GM18526 (cell line): ENCODE data around the gene PSMB3.

Experiments
- POLR2A ChIP-seq: IDR thresholded peaks from 3 replicates; pipeline ENCODE4 v1.6.1; 2011; ENCODE audit not compliant: insufficient read length; ENCODE audit errors: extremely low read depth

PSMB3 gene

DNA sequence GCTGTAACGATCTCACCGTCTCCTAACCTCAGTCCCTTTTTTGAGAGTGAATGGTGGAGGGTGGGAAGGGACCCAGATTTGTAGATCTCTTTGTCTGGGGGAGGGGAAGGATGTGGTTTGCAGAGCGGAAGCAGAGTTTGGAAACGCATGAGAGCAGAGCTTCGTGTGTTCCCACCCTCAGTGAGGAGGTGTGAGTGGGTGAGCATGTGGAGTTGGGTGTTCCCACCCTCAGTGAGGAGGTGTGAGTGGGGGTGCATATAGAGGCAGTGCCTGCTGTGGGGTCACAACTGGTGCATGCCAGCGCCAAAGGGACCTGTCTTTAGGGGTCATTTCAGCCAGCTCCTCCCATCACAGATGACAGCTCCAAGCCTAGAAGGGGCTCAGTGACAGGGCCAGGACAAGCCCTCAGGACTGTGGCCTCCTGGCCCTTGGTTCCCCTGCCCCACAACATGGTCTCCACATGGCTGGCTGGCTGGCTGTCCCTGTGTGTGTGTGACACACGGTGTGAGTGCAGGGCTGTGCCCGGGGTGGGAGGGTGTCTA is 24.2 kb upstream of the PSMB3 start:
- TF ChIP-seq POLR2A, result peak; percentile 13

DNA sequence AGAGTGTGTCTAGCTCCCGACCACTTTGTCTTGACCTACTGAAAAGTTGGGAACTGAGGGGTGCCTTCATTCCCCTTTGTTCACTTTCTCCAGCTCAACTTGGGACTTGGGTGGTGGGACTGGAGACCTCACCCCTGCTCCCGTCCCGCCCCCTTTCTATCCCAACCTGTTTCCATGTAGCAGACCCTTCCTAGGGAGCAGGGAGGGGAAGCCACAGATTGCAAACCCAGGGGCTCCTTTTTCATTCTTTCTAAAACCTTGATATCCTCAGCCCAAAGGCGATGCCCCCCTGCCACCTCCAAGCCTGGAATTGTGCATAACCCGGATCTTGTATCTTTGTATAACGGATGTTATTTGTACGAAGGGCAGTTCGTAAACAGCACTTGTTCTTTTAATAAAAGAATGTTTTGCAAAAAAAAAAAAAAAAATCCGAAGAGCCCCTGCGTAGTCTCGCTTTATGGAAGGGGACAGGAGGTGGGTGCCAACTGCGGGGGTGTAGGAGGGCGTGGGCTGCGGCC is 23.1 kb upstream of the PSMB3 start:
- no peak for TF ChIP-seq POLR2A

DNA sequence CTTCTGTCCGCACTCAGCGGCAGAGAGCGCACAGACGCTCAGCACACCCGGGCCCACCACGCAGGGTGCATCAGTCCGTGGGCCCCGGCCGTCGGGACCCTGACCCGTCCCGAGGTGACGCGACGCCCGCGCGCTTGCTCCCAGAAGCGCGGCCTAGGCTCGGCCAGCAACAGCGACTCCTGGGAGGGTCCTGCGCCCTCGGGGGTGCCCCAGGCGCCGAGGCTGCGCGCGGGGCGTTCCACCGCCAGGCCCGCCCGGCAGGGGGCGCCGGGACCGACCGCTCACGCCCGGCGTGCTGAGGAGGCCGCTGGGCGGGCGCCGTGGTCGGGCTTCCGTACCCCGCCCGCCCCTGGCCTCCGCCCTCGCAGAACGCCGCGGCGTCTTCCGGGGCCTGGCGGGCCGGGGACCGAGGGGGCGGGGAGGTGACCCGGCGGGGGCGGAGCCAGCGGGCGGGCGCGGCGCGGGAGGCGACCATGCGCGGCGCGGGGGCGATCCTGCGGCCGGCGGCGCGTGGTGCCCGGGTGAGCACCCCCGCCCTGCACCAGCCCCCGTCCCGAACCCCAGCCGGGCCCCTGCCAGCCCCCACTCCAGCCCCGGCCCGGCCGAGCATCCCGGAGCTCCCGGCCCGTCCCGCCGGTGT is 22.5 kb upstream of the PSMB3 start, which contains the start of gene CISD3:
Gene CISD3, plus strand, starts transcription at position 456 of the 640 bp plus-strand sequence. Its CDS starts 18 bp downstream, at position 474.
- no peak for TF ChIP-seq POLR2A

DNA sequence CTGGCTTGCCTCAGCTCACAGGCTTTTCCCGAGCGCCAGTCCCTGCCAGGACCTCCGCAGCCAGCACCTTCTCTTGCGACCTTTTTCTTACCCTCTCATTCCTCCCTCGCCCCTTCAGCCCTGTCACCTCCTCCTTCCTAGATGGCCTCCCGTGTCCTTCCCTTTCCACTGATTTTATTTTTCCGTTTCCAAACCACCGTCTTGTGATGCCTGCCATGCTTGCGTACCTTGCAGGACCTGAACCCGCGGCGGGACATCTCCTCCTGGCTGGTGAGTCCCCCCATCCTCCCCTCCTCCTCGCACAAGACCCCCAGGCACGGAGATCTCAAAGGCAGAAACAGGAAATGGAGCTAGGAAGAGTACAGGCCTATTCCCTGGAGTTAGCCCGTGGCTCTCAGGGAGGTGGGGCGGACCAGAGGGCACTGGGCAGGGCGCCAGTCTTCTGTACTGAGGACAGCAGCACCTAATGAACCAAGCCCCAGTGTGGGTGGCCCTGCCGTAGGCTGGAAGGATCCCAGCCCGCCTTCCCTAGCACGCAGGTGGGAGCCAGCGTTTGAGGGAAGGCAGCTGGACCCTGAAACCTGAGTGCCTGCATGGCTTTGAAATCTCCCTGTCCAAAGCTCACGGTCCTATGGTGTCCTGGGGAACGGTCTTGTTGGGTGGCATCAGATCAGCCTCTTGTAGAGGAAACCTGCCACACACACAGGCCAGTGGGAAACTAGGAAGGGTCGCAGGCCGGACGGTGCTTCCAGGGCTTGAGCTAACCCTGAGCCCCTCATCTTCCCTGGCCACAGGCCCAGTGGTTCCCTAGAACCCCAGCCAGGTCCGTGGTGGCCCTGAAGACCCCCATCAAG is 21.8 kb upstream of the PSMB3 start:
- TF ChIP-seq POLR2A, result no peak

DNA sequence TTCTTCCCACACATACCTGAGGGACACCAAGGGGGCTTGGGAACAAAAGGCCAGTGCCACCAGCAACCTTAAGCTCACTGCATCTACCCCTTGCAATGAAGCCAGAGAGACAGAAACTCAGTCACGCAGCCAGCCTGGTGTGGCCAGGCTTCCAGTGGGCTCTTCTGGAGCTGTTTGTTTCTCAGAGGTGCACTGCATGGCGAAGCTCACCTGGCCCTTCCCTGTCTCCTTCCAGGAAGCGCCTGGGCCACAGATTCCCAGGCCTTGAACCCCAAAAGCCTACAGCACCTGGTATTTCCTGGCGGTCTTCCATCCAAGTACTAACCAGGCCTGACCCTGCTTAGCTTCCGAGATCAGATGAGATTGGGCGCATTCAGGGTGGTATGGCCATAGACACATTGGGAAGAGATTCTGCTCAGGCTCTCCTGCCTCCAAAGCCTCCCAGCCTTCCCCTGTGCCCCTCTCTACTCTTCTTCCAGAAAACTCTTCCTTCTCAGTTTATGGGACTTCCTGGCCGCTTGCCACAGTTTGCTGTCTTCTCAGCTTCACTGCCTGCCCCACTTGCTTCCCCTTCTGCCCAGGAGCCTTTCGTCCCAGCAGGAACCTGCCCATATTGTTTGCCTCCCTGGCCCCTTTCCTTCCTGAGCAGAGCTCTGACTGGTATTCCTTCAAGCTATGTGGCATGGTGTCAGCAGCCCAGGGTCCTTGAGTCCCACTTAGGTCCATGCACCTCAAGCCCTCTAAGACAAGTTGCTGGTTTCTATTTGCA is 20.8 kb upstream of the PSMB3 start:
- TF ChIP-seq POLR2A, result no peak

DNA sequence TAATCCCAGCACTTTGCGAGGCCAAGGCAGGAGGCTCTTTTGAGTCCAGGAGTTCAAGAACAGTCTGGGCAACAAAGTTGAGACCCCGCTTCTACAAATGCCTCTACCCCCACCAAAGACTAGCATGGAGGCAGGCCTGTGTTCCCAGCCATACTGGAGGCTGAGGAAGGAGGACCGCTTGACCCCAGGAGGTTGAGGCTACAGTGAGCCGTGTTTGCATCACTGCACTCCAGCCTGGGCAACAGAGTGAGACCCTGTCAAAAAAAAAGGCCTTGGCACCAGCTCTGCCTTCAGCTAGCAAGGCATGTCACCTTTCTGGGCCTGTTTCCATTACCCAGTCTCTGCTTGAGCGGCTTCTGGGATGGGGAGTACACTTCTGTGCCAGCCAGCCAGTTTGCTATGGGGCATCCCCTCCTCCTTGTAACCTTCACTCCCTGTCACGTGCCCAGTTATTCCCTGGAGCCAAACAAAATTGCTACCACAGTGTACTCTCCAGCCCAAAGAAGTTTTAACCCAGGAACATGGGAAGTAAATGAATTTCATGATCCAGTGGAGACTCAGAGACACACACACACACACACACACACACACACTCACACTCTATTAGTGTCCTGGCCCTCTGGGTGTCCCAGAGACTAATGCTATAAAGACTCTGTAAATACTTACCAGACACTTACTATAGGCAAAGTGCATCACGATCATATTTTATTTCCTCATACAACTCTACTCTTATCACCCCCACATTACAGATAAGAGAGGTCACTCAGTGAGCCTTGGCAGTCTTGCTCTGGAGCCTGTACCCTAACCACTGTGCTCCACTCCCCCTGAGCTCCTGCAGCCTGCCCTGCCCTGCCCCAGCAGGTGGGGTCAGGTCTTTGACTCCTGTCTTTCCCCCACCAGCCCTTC is 19.9 kb upstream of the PSMB3 start:
- TF ChIP-seq POLR2A, result no peak

DNA sequence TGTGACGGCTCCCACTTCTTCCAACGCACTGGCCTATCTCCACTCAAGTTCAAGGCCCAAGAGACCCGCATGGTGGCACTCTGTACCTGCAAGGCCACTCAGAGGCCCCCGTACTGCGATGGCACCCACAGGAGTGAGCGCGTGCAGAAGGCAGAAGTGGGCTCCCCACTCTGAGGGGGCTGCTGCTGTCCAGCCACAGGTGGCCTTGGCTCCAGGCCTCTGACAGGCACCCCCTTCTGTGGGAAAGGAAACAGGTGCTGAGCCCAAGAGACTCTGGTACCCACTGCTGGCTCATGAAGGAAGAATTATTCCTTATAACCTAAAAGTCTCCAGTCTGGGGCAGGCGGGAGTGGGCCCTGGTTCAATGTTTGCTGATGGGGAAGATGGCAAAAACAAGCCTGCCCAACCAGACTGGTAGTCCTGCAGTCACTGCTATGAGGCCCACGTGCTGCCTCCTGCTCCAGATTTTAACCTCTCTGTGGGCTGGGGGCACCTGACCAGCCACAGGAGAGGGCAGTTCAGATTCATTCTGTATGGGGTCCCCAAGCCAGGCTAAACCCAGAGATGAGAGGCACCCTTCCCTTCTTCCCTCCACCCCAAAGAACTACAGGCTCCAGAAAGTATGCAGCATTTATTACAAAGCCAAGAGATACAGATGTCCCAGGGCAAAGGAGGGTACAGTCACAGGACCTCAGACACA is 19.1 kb upstream of the PSMB3 start:
- TF ChIP-seq POLR2A, result no peak

DNA sequence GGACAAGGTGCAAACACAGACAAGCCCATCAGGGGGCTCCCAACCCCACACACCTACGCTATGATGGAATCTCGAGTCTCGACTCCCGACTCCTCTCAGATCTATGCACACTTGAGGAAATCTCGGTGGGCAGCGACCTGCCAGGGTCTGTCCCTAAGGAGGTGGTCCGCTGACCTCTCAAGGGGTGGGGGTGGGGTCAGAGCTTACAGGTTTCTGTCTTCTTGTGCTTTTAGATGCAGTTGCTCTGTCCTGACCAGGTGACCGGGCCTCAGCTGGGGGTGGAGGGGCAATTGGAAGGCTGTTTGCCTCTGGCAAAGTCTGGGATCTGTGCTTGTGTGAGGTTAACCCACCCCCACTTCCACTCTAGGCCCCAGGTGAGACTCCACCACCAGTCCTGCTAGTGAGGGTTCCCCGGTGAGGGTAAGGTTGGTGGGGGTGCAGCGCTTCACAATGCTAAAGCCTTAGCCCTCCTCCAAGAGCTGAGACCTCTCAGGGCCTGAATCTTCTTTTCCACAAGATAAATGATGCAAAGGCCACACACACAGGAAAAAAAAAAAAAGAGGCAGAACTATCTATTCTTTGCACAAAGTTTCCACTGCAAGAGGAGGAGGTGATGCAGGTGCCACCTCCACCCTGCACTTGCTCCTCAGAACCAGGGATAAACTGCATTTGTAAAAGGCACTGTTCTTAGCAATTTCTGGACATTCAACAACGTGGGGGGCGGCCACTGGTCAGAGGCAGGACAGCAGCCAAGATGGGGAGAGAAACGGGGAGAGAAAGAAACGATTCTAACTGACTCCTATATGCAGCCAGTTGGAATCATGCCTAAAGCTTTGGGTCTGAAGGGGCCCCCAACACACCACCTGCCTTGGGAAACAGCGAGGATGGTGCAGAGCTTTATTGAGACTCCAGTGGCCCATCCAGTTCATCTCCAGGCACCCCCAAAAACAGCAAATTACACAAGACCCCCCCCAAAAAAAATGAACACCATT is 18.3 kb upstream of the PSMB3 start:
- no peak for TF ChIP-seq POLR2A

DNA sequence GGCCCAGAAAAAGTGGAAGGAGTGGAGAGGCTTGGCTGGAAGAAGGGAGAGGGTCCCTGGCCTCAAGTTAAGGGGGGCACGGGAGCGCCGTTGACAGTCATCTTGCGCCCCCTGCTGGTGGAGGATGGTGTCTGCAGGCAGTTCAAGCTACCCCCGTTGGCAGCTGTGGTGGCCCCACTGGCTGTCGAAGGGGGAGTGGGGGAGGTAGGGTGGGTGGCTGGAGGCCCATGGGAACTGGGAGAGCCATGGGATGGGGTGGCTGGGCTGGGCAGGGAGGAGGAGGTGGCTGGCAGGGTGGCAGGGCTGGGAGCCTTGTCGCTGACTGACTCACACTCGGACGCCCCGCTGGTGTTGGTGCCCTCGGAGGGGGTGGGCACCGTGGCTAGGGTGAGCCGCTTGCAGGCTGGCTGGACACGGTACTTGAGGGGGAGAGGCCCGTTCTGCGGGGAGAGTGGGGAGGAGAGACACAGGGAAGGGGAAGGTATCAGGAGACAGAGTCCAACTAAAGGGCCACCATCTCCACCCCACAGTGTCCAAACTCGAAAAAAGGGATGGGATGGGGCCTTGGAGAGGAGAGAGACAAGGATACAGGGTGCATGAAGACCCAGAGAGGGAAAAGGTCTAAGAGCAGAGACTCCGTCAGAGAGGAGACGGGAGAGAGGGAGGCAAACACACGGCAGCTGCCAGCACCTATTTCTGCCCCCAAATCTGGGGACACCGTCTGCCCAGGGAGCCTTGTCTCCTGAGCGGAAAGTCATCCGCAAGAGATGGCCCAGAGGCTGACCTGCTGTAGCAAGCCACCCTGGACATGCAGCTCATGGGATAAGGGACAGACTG is 17.2 kb upstream of the PSMB3 start:
- TF ChIP-seq POLR2A, result no peak

DNA sequence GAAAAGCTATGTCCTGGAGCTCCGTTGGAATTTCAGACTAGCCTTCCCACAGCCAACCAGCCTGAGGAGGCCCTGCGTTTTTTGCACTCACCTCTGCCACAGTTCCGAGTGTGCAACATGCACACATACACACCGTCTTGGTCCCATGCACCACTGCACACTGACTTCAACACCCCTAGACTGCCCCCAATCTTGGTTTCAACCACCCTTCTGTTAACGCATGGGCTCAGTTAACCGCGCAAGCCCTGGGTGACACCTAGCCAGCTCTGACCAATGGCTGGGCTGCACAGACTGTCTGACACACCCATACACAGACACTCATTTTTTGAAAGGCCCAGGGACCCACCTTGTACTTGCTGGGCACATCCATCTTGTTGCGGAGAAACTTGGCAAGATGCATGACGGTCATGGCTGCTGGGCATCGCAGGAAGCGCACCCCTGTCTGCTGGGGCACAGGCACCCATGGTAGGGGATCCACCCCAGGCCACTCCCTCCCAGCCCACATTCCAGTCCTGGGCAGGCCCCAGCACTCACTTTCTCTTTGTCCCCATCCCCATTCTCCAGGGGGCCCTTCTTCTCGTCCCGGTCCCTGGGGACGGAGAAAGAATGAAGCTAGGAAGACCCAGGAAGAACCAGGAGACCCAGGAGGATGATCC is 14.4 kb upstream of the PSMB3 start:
- no peak for TF ChIP-seq POLR2A

DNA sequence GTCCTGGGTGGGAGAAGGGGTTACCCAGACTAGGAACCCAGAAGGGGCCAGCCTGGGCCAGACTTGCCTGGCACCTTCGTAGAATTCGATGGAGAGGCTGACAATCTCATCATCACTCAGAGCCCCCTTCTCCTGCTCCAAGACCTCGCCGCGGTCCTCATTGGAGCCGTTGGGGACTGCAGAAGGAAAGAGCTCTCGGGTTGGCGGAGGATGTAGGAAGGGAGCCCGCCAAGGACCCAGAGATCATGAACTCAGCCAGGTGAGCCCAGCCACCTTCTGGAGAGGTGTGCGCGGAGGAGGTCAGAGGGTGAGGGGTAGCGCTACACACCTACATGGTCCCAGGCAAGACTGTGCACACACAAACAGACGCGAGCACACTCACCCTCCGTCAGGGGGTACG is 13.9 kb upstream of the PSMB3 start:
- TF ChIP-seq POLR2A, result no peak
